SU-DHL-6 (cell line): ENCODE measurements around the gene TFEB.

Experiments used
- EZH2phosphoT487 ChIP-seq: fragments of 200-600 bp; sonication (generic), shearing (Covaris generic); conservative IDR thresholded peaks from 2 replicates; pipeline ENCODE4 v1.6.1; 2018; ENCODE audit warnings: mild to moderate bottlenecking, antibody characterized with exemption, low read length, moderate library complexity, mixed read lengths
- TF ChIP-seq, protein P1 (sequence below): fragments of 200-600 bp; sonication (generic); IDR thresholded peaks from one replicate; pipeline ENCODE4 v1.5.1; 2017; ENCODE audit warnings: antibody characterized with exemption, mild to moderate bottlenecking, low read length, moderate library complexity; ENCODE audit not compliant: insufficient read depth, poor library complexity, severe bottlenecking

DNA sequence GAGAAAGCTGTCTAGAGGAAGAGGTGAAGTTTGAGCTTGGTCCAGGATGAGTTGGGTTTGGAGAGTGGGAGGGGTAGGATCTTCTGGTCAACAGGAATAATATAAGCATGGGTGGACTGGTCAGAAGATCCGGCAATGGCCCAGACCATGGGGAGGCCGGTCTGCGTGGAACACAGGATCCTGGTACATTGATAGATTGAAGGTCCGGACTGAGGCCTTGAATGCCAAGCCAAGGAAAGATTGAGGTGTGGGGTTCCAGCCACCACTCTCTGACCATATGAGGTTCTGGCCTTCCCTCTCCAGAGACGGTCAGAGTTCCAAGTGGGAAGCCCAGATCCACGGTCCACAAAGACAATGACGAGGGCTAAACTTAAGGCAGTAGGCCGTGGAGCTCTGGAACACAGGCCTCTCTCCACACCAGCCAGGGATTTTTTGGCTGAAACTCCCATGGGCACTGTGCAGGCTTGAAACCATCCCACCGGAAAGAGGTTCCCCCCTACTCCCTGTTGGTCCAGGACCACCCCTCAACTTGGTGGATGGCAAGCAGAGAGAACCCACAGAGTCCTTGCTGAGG lies 94.0 kb downstream of the TFEB start:
- TF ChIP-seq, protein P1, sequence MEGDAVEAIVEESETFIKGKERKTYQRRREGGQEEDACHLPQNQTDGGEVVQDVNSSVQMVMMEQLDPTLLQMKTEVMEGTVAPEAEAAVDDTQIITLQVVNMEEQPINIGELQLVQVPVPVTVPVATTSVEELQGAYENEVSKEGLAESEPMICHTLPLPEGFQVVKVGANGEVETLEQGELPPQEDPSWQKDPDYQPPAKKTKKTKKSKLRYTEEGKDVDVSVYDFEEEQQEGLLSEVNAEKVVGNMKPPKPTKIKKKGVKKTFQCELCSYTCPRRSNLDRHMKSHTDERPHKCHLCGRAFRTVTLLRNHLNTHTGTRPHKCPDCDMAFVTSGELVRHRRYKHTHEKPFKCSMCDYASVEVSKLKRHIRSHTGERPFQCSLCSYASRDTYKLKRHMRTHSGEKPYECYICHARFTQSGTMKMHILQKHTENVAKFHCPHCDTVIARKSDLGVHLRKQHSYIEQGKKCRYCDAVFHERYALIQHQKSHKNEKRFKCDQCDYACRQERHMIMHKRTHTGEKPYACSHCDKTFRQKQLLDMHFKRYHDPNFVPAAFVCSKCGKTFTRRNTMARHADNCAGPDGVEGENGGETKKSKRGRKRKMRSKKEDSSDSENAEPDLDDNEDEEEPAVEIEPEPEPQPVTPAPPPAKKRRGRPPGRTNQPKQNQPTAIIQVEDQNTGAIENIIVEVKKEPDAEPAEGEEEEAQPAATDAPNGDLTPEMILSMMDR = no peak
- no peak for TF ChIP-seq EZH2phosphoT487
